HG02678 (cell line): ENCODE results near the gene CCDC158.
"Not testable (repeated sequence)": the region's sequence is repeated elsewhere in the genome, so short reads cannot be mapped to it uniquely, and the experiment has no call there.

ENCODE experiments used
- ATAC-seq: cut with Tn5 transposase; IDR thresholded peaks from one replicate; pipeline ENCODE4 v1.9.1; 2021; ENCODE audit warnings: mild to moderate bottlenecking, moderate library complexity; ENCODE audit not compliant: unreplicated experiment

CCDC158 gene

DNA sequence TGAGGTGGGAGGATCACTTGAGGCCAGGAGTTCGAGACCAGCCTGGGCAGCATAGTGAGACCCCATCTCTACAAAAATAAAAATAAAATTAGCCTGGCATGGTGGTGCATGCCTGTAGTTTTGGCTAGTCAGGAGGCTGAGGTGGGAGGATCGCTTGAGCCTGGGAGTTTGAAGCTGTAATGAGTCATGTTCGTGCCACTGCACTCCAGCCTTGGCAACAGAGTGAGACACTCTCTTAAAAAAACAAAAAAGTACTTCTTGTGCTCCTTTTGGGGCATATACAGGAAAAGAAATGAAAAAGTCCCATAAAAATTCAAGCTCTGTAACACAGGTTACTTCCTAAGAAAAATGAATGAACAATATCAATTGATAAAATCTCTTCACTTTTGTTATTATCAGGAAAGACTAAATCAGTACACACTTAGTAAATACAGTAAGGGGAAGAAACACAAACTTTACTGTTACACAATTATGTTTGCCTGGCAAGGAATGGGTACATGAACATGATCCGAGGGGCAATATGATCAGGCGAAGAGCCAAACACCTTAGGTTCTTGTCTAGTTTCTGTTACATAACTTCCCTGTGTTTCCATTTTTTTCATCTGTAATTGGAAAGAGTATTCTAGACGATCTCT, 46.9 kb downstream of the CCDC158 start:
- ATAC-seq, result no peak

GRCh38 chr4:76366737-76367136, 54.2 kb downstream of the CCDC158 start:
- ATAC-seq, result no peak

- no peak for ATAC-seq
Measured at GRCh38 chr4:76365636-76366035, 55.3 kb downstream of the CCDC158 start.

DNA sequence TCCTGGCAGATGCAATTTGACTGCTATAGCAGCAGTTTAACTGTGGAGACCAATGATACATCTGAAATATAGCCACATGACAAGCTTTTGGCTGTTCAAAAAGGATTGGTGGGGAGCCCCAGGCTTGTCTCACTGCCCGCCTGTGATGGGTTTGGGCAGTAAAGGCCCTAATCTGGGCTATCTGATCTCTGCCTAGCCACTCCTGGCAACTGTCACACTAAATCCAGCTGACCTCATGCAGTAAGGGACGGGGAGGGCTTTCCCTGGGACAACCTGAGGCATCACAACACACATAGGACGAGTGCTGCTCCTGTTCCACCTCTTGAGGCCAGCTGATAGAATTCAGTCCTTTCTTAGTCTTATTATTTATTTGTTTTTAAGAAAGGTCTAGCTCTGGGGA, 56.2 kb downstream of the CCDC158 start:
- ATAC-seq, result no peak

- no peak for ATAC-seq
Measured at GRCh38 chr4:76363556-76364290, 57.2 kb downstream of the CCDC158 start.

- ATAC-seq, result no peak
Measured at GRCh38 chr4:76361689-76362412, 59.1 kb downstream of the CCDC158 start.

DNA sequence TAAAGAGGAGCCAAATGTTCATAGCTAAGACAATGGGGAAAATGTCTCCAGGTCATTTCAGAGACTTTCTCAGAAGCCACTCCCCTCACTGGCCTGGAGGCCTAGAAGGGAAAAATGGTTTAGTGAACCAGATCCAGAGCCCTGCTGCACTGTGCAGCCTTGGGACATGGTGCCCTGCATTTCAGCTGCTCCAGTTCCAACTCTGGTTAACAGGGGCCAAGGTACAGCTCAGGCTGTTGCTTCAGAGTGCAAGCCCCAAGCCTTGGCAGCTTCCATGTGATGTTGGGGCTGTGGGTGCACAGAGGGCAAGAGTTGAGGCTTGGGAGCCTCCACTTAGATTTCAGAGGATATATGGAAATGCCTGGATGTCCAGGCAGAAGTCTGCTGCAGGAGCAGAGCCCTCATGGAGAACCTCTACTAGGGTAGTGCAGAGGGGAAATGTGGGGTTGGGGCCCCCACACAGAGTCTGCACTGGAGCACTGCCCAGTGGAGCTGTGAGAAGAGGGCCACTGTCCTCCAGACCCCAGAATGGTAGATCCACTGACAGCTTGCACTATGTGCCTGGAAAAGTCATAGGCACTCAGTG, 61.0 kb downstream of the CCDC158 start:
- not testable (repeated sequence) for ATAC-seq

- no peak for ATAC-seq
Measured at GRCh38 chr4:76357981-76358380, 63.0 kb downstream of the CCDC158 start.

GRCh38 chr4:76354517-76355473, 66.1 kb downstream of the CCDC158 start:
- ATAC-seq, result no peak

- no peak for ATAC-seq
Measured at GRCh38 chr4:76342803-76343202, 78.1 kb downstream of the CCDC158 start.

DNA sequence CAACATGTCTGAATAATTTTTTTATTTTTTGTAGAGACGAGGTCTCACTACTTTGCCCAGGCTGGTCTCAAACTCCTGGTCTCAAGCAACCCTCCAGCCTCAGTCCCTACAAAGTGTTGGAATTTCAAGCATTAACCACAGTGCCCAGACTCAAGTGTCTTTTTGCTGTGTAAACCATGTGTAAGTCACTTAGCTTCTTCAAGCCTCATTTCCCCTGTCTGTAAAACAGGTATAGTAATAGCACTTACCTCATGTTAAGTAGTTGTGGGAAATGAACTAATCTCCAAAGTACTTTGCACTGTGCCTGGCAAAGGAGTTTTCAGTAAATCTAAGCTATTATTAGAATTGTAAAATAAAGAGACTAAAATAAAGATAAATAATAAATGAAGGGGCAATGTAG, 78.8 kb downstream of the CCDC158 start:
- ATAC-seq, result no peak

DNA sequence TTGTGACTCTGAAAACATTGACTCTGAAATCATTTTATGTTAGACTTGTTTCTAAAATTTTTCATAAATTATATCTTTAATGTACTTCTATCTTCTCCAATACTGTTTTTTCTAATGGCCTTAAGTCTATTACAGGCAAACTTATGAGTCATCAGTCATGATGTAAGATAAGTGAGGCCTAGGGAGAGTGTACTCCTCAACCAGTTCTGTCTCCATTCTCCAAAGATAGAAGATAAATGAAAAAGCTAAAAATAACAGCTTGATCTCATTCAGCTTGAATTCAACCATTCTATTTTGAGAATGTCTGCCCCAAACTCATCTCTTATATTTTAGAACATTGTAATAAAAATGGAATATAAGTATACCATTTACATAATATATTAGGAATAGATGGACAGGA, 79.9 kb downstream of the CCDC158 start:
- ATAC-seq, result no peak

GRCh38 chr4:76339364-76339763, 81.6 kb downstream of the CCDC158 start:
- ATAC-seq, result no peak

- ATAC-seq, result no peak
Measured at GRCh38 chr4:76334885-76335284, 86.1 kb downstream of the CCDC158 start.

DNA sequence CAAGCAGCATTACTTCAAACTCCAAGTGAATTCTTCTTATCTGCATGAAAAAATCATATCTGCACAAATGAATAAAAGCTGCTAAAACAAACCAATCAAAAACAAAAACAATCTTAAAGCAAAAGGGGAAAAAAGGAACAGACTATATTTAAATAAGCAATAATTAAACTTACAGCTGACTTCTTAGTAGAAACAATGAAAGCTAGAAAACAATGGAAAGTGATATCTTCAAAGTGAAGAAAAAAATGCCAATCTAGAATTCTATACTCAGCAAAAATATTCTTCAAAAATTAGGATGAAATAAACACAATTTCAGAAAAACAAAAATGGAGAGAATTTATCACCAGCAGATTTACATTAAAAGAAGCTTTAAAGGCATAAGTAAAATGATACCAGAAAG, 94.4 kb downstream of the CCDC158 start:
- ATAC-seq, result no peak

- ATAC-seq, result no peak
Measured at GRCh38 chr4:76325072-76325471, 95.9 kb downstream of the CCDC158 start.

DNA sequence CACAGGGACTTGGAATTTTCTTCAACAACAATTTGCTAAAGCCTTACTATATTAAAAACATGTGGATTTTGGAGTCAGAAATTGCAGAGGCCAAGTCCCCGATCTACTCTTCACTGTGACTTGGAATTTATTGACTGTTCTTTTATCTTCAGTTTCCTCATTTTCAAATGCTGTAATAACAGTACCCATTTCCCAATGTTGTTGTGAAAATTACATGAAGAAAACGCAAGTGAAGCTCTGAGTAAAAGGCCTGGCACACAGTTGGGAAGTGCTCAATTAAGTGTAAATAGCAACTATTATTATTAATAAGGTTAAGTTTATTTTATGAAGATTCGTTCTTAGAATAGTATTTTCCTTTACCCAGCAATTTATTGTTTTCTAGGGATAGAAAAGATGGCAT, 98.7 kb downstream of the CCDC158 start:
- ATAC-seq, result no peak

DNA sequence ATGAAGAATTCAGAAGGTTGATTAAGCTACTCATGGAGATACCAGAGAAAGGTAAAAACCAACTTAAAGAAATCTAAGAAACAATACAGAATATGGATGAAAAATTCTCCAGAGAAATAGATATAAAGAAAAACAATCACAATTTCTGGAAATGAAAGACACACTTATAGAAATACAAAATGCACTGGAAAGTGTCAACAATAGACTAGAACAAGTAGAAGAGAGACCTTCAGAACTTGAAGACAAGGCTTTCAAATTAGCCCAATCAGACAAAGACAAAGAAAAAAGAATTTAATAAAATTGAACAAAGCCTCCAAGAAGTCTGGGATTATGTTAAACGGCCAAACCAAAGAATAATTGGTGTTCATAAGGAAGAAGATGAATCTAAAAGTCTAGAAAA, 104.8 kb downstream of the CCDC158 start:
- no peak for ATAC-seq

- no peak for ATAC-seq
Measured at GRCh38 chr4:76315267-76315918, 105.5 kb downstream of the CCDC158 start.

DNA sequence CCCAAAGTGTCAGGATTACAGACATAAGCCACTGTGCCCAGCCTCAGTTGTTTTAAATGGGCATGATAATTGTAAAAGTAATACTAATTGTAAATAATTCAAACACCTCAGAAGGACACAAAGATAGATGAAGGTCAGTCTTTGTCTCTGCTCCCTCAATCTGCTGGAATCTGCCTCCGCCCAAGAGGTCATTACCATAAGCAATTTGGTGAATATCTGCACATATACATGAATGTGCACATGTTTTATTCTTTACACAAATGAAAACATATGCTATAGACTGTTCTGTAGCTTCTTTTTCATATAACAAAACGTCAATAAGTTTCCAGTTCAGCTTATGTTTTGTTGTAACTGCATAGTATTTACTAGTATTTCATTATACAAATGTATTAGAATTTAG, 107.4 kb downstream of the CCDC158 start:
- ATAC-seq, result no peak
